Liver (tissue), 9 donors: ENCODE data around the gene DNAJC6. TPM values are rescaled to one million over a fixed set of nuclear protein-coding genes. Genes with fewer than 3 reads are reported as not detected.
A peak's percentile ranks its signal among the peaks of the same experiment; 100 is the strongest.

ENCODE experiments used
- DNase-seq: peaks from one replicate; pipeline ENCODE4 v3.0.0-alpha.2; 2017; ENCODE audit warnings: low spot score
- H3K27ac ChIP-seq, 2 donors: one replicate each; pipeline ENCODE4 v1.7.0; 2013; ENCODE audit warnings: inconsistent platforms in 2 of 2, low read length in 2 of 2, control low read depth in 1 of 2, low read depth in 1 of 2, mild to moderate bottlenecking in 1 of 2
- H3K27me3 ChIP-seq, 4 donors: one replicate each; pipeline versions ENCODE4 v1.6.1 to v1.7.0; 2013; ENCODE audit warnings: low read length in 3 of 4, inconsistent platforms in 1 of 4, mild to moderate bottlenecking in 1 of 4, moderate library complexity in 1 of 4; ENCODE audit not compliant: control insufficient read depth in 4 of 4, insufficient read depth in 4 of 4
- H3K36me3 ChIP-seq, 4 donors: one replicate each; pipeline versions ENCODE4 v1.6.1 to v1.7.0; 2013; ENCODE audit warnings: low read length in 3 of 4, mild to moderate bottlenecking in 3 of 4, low read depth in 1 of 4, moderate library complexity in 1 of 4; ENCODE audit not compliant: control insufficient read depth in 4 of 4, insufficient read depth in 3 of 4
- H3K4me1 ChIP-seq, 4 donors: one replicate each; pipeline versions ENCODE4 v1.6.1 to v1.7.0; 2013; ENCODE audit warnings: low read length in 3 of 4, mild to moderate bottlenecking in 3 of 4, moderate library complexity in 1 of 4; ENCODE audit not compliant: control insufficient read depth in 4 of 4, insufficient read depth in 4 of 4
- H3K4me3 ChIP-seq, 3 donors: one replicate each; pipeline versions ENCODE4 v1.6.1 to v1.7.0; 2013; ENCODE audit warnings: low read length in 3 of 3, control low read depth in 1 of 3, low read depth in 1 of 3, mild to moderate bottlenecking in 1 of 3
- H3K9ac ChIP-seq, 2 donors: one replicate each; pipeline ENCODE4 v1.7.0; 2013; ENCODE audit warnings: low read length in 2 of 2, mild to moderate bottlenecking in 2 of 2, moderate library complexity in 2 of 2, control low read depth in 1 of 2, low read depth in 1 of 2
- H3K9me3 ChIP-seq, 4 donors: one replicate each; pipeline versions ENCODE4 v1.6.1 to v1.7.0; 2013; ENCODE audit warnings: low read length in 3 of 4; ENCODE audit not compliant: control insufficient read depth in 4 of 4
- EGR1 ChIP-seq, 2 donors: IDR thresholded peaks; 2 replicates each; pipeline ENCODE4 v1.6.1; 2016 to 2018; ENCODE audit warnings: antibody characterized with exemption in 2 of 2, low read depth in 2 of 2
- FOXA1 ChIP-seq: IDR thresholded peaks from 2 replicates; pipeline ENCODE4 v1.6.1; 2016; ENCODE audit warnings: antibody characterized with exemption
- FOXA2 ChIP-seq: IDR thresholded peaks from 2 replicates; pipeline ENCODE4 v1.6.1; 2016; ENCODE audit warnings: antibody characterized with exemption
- GABPA ChIP-seq, 2 donors: IDR thresholded peaks in 1 of 2; conservative IDR thresholded peaks in 1 of 2; 2 replicates each; pipeline ENCODE4 v1.6.1; 2016; ENCODE audit warnings: antibody characterized with exemption in 2 of 2, mild to moderate bottlenecking in 1 of 2, moderate library complexity in 1 of 2
- HNF4A ChIP-seq, 2 donors: conservative IDR thresholded peaks; 2 replicates each; pipeline ENCODE4 v1.6.1; 2016; ENCODE audit warnings: antibody characterized with exemption in 2 of 2, mild to moderate bottlenecking in 2 of 2
- HNF4G ChIP-seq: IDR thresholded peaks from 2 replicates; pipeline ENCODE4 v1.6.1; 2016; ENCODE audit warnings: antibody characterized with exemption
- JUND ChIP-seq, 2 donors: IDR thresholded peaks; 2 replicates each; pipeline ENCODE4 v1.6.1; 2016; ENCODE audit warnings: antibody characterized with exemption in 2 of 2
- NR2F2 ChIP-seq: IDR thresholded peaks from 2 replicates; pipeline ENCODE4 v1.6.1; 2016; ENCODE audit warnings: antibody characterized with exemption
- RAD21 ChIP-seq, 2 donors: IDR thresholded peaks; 2 replicates each; pipeline ENCODE4 v1.6.1; 2016; ENCODE audit warnings: antibody characterized with exemption in 2 of 2, mild to moderate bottlenecking in 2 of 2
- RXRA ChIP-seq, 2 donors: IDR thresholded peaks; 2 replicates each; pipeline ENCODE4 v1.6.1; 2017 to 2018; ENCODE audit warnings: antibody characterized with exemption in 2 of 2, mild to moderate bottlenecking in 1 of 2
- SP1 ChIP-seq: IDR thresholded peaks from 2 replicates; pipeline ENCODE4 v1.6.1; 2018; ENCODE audit warnings: antibody characterized with exemption, mild to moderate bottlenecking
- TAF1 ChIP-seq: conservative IDR thresholded peaks from 2 replicates; pipeline ENCODE4 v1.6.1; 2016; ENCODE audit warnings: antibody characterized with exemption, mild to moderate bottlenecking
- YY1 ChIP-seq: IDR thresholded peaks from 2 replicates; pipeline ENCODE4 v1.6.1; 2016; ENCODE audit warnings: antibody characterized with exemption, mild to moderate bottlenecking
- WGBS: extraction: QIAGEN DNeasy Blood & Tissue Kit; methylation state at CpG from one replicate; pipeline ENCODE4 v1.1.7; 2013; 5-methylcytosine and 5-hydroxymethylcytosine counted together
- polyA plus RNA-seq, 2 donors: library from polyadenylated mRNA; stranded (reverse) in 1 of 2; unstranded in 1 of 2; fragments of 200-250 nt in 1 of 2; fragments of >200 nt in 1 of 2; fragmentation: Nextera tagmentation in 1 of 2; extraction: Ambion mirVana in 1 of 2; gene quantifications; one replicate each; pipeline versions ENCODE4 v1.2.1 to v1.2.3, GENCODE V29; 2013 to 2015
- total RNA-seq, 2 donors: library from RNA; depleted of rRNA; stranded (reverse); fragments of >200 nt; gene quantifications; one replicate each; pipeline ENCODE4 v1.2.3, GENCODE V29; 2014
- TF ChIP-seq, protein P1 (sequence below): IDR thresholded peaks from 2 replicates; pipeline ENCODE4 v1.6.1; 2016; ENCODE audit warnings: antibody characterized with exemption
- TF ChIP-seq, protein P2 (sequence below): IDR thresholded peaks from 2 replicates; pipeline ENCODE4 v1.6.1; 2016; ENCODE audit warnings: antibody characterized with exemption
- TF ChIP-seq, protein P3 (sequence below): fragments of 150-350 bp; IDR thresholded peaks from 2 replicates; pipeline ENCODE4 v1.5.1; 2017; ENCODE audit warnings: improper control_type of control experiment, low read depth, low read length; ENCODE audit not compliant: missing input control
- TF ChIP-seq, protein P4 (sequence below): IDR thresholded peaks from 2 replicates; pipeline ENCODE4 v1.6.1; 2016; ENCODE audit warnings: antibody characterized with exemption
- TF ChIP-seq, protein P5 (sequence below): IDR thresholded peaks from 2 replicates; pipeline ENCODE4 v1.6.1; 2016; ENCODE audit warnings: antibody characterized with exemption, mild to moderate bottlenecking
- donor health status: healthy.
- donor health status: healthy.
- donor health status: healthy.
- donor health status: healthy.
- donor health status: healthy.

The DNAJC6 gene
- total and polyA plus RNA-seq, 4 donors, result 0.15 to 35.0 (median 0.30) TPM

DNA sequence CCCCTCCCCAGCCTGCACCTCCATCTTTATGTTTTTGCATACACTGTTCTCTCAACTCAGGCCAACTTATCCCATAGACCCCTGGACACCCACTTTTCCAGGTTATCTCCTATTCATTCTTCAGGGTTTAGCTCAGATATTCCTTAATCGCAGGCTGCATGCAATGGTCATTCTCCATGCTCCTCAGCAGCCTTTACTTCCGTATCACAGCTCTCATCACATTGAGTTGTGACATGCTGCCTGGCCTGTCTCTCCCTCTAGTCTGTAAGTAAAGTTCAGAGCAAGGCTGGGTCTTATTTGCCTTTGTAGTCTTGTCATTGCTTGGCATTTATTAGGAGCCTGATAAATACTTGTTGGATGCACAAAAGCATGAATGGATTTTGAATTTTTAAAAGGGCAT is 6.9 kb downstream of the DNAJC6 start (continued):
- TF ChIP-seq, protein P1, sequence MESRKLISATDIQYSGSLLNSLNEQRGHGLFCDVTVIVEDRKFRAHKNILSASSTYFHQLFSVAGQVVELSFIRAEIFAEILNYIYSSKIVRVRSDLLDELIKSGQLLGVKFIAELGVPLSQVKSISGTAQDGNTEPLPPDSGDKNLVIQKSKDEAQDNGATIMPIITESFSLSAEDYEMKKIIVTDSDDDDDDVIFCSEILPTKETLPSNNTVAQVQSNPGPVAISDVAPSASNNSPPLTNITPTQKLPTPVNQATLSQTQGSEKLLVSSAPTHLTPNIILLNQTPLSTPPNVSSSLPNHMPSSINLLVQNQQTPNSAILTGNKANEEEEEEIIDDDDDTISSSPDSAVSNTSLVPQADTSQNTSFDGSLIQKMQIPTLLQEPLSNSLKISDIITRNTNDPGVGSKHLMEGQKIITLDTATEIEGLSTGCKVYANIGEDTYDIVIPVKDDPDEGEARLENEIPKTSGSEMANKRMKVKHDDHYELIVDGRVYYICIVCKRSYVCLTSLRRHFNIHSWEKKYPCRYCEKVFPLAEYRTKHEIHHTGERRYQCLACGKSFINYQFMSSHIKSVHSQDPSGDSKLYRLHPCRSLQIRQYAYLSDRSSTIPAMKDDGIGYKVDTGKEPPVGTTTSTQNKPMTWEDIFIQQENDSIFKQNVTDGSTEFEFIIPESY, result no peak
- TF ChIP-seq, protein P2, sequence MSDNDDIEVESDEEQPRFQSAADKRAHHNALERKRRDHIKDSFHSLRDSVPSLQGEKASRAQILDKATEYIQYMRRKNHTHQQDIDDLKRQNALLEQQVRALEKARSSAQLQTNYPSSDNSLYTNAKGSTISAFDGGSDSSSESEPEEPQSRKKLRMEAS, result no peak

DNA sequence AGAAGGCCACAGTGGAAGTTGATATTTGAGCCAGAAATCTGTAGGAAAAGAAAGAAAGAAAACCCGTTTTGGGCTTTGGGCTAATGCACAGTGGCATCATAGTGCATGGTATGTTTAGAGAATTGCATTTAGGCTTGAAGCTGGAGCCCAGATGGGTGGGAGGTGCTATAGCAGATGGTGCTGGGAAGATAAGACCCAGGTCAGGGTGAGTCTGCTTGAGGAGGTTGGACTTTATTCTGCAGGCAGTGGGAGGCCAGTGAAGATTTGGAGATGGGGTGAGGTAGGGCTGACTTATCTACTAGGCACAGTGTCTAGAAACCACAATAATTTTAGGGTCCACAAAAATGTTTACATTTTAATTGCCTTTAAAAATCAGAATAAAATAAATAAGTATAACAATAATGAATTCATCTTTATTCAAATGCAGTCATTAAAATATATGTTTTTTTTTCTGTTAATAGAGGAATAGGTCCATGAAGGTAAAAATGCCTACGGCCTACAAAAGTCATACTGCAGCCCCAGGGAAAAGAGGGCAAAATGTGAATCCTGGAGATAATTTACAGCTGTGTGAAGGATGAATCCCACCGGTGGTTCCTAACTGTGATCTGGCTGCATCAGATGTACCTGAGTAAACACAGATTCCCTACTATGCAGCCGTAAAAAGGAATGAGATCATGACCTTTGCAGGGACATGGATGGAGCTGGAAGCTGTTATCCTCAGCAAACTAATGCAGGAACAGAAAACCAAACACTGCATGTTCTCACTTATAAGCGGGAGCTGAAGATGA is 8.7 kb downstream of the DNAJC6 start:
- Histone ChIP-seq H3K36me3 (no peaks in the 10 kb centered on the region), H3K9me3 (no peaks in the 10 kb centered on the region), H3K4me1 (no peaks in the 10 kb centered on the region), H3K27me3 (no peaks in the 10 kb centered on the region), H3K27ac (no peak overlapping the region), H3K9ac (no peak overlapping the region), H3K4me3 (no peak overlapping the region)
- DNase-seq, result peak; percentile 76
- WGBS, result 81% methylated on average over 5 of the region's 5 CpGs
- TF ChIP-seq JUND (IDR thresholded peaks at IDR 0.05), result no peak
- no peak for TF ChIP-seq YY1

DNA sequence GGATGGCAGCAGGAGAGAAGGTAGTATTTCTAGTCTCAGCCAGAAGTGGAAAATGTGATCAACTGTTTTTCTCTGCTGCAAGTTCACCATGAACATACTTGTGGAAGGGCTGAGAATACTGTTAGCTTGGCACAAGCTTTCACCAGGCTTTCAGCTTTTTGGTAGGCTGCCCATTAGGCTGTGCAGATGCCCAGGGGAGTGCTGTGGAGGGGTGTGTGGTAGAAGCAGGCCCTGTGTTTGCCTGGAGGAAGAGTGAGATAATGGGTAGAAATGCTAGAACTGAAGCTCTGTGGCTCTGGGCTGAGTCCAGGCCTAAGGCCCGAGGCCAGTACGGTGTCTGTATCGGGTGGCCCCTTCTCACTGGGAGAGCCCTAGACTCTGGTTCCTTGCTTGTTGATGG is 9.8 kb downstream of the DNAJC6 start:
- no peak for TF ChIP-seq FOXA1
- no peak for TF ChIP-seq EGR1 (IDR thresholded peaks at IDR 0.05; ENCODE audit: low read depth in 2 of 2)
- TF ChIP-seq, protein P2, result no peak
- no peak for TF ChIP-seq YY1
- TF ChIP-seq, protein P3, sequence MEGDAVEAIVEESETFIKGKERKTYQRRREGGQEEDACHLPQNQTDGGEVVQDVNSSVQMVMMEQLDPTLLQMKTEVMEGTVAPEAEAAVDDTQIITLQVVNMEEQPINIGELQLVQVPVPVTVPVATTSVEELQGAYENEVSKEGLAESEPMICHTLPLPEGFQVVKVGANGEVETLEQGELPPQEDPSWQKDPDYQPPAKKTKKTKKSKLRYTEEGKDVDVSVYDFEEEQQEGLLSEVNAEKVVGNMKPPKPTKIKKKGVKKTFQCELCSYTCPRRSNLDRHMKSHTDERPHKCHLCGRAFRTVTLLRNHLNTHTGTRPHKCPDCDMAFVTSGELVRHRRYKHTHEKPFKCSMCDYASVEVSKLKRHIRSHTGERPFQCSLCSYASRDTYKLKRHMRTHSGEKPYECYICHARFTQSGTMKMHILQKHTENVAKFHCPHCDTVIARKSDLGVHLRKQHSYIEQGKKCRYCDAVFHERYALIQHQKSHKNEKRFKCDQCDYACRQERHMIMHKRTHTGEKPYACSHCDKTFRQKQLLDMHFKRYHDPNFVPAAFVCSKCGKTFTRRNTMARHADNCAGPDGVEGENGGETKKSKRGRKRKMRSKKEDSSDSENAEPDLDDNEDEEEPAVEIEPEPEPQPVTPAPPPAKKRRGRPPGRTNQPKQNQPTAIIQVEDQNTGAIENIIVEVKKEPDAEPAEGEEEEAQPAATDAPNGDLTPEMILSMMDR, result no peak
- no peak for TF ChIP-seq SP1
- no peak for TF ChIP-seq JUND (IDR thresholded peaks at IDR 0.05)
- no peak for TF ChIP-seq RAD21 (IDR thresholded peaks at IDR 0.05)
- TF ChIP-seq HNF4A (conservative IDR thresholded peaks at IDR 0.05), result no peak
- TF ChIP-seq FOXA2, result no peak
- TF ChIP-seq, protein P4, sequence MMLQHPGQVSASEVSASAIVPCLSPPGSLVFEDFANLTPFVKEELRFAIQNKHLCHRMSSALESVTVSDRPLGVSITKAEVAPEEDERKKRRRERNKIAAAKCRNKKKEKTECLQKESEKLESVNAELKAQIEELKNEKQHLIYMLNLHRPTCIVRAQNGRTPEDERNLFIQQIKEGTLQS, result no peak
- no peak for TF ChIP-seq NR2F2
- TF ChIP-seq RXRA (IDR thresholded peaks at IDR 0.05), result no peak
- no peak for TF ChIP-seq TAF1
- TF ChIP-seq GABPA (IDR thresholded peaks at IDR 0.05 in 1 of 2, conservative IDR thresholded peaks at IDR 0.05 in 1 of 2), result no peak
- TF ChIP-seq HNF4G, result no peak
- TF ChIP-seq, protein P5, sequence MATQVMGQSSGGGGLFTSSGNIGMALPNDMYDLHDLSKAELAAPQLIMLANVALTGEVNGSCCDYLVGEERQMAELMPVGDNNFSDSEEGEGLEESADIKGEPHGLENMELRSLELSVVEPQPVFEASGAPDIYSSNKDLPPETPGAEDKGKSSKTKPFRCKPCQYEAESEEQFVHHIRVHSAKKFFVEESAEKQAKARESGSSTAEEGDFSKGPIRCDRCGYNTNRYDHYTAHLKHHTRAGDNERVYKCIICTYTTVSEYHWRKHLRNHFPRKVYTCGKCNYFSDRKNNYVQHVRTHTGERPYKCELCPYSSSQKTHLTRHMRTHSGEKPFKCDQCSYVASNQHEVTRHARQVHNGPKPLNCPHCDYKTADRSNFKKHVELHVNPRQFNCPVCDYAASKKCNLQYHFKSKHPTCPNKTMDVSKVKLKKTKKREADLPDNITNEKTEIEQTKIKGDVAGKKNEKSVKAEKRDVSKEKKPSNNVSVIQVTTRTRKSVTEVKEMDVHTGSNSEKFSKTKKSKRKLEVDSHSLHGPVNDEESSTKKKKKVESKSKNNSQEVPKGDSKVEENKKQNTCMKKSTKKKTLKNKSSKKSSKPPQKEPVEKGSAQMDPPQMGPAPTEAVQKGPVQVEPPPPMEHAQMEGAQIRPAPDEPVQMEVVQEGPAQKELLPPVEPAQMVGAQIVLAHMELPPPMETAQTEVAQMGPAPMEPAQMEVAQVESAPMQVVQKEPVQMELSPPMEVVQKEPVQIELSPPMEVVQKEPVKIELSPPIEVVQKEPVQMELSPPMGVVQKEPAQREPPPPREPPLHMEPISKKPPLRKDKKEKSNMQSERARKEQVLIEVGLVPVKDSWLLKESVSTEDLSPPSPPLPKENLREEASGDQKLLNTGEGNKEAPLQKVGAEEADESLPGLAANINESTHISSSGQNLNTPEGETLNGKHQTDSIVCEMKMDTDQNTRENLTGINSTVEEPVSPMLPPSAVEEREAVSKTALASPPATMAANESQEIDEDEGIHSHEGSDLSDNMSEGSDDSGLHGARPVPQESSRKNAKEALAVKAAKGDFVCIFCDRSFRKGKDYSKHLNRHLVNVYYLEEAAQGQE, result no peak
- TF ChIP-seq, protein P1, result no peak
- no peaks in the 10 kb centered on the region for H3K4me1 ChIP-seq
- H3K4me3 ChIP-seq, result no peak overlapping the region
- H3K36me3 ChIP-seq, result no peaks in the 10 kb centered on the region
- H3K9ac ChIP-seq, result no peak overlapping the region
- no peaks in the 10 kb centered on the region for H3K27me3 ChIP-seq
- WGBS, result 97% methylated on average over 3 of the region's 3 CpGs
- H3K9me3 ChIP-seq, result no peaks in the 10 kb centered on the region
- DNase-seq, result no peak
- H3K27ac ChIP-seq, result no peak overlapping the region
